MCF 10A (cell line): ENCODE measurements around the gene HNF4A. TPM values are rescaled to one million over a fixed set of nuclear protein-coding genes. Genes with fewer than 3 reads are reported as not detected.

Experiments
- BruUV-seq: library from RNA; stranded (reverse); fragments of 400-500 nt; replicated peaks from 2 replicates; lab custom pipeline; 2021; lab: Mats Ljungman, UMichigan
- CTCF ChIA-PET: fragments of 300-600 bp; sonication (Branson Sonifier 250); formaldehyde crosslinking; extraction: SDS; loops from one replicate; lab custom pipeline; 2021; ENCODE audit warnings: antibody characterized with exemption, inconsistent platforms; lab: Yijun Ruan, JAX
- POLR2A ChIA-PET: fragments of 300-600, 350-650 bp; sonication (Branson Sonifier 250); formaldehyde crosslinking; extraction: SDS; loops from one replicate; lab custom pipeline; 2020; ENCODE audit warnings: antibody characterized with exemption, inconsistent platforms; lab: Yijun Ruan, JAX
- DNase-seq: peaks from one replicate; pipeline ENCODE4 v3.0.0-alpha.2; 2018; ENCODE audit not compliant: unreplicated experiment
- H3K27ac Mint-ChIP-seq: one replicate; pipeline ENCODE4 v1.8.0; 2022; ENCODE audit warnings: mild to moderate bottlenecking, low read depth, mixed read lengths; ENCODE audit not compliant: unreplicated experiment
- H3K27me3 Mint-ChIP-seq: one replicate; pipeline ENCODE4 v1.8.0; 2022; ENCODE audit warnings: mixed read lengths; ENCODE audit not compliant: insufficient read depth, unreplicated experiment
- H3K36me3 Mint-ChIP-seq: one replicate; pipeline ENCODE4 v1.8.0; 2022; ENCODE audit warnings: mild to moderate bottlenecking, moderate library complexity, mixed read lengths; ENCODE audit not compliant: insufficient read depth, unreplicated experiment
- H3K4me1 Mint-ChIP-seq: one replicate; pipeline ENCODE4 v1.8.0; 2022; ENCODE audit warnings: mixed read lengths; ENCODE audit not compliant: insufficient read depth, unreplicated experiment
- H3K4me3 Mint-ChIP-seq: one replicate; pipeline ENCODE4 v1.8.0; 2022; ENCODE audit warnings: mild to moderate bottlenecking, moderate library complexity, mixed read lengths; ENCODE audit not compliant: unreplicated experiment
- H3K9me3 Mint-ChIP-seq: one replicate; pipeline ENCODE4 v1.8.0; 2022; ENCODE audit warnings: mixed read lengths; ENCODE audit not compliant: unreplicated experiment
- intact Hi-C: fragments of 100-400 bp; cut with micrococcal nuclease; formaldehyde crosslinking; loops from 2 replicates; pipeline ENCODE4 v1.14.1; 2022
- total RNA-seq: library from RNA; stranded (reverse); gene quantifications from 2 replicates; pipeline ENCODE4 v1.2.3, GENCODE V29; 2022
- TF ChIP-seq, protein P1 (sequence below): fragments of 200-600 bp; IDR thresholded peaks from one replicate; pipeline ENCODE4 v1.8.0; 2022; ENCODE audit warnings: antibody characterized with exemption, mild to moderate bottlenecking; ENCODE audit not compliant: unreplicated experiment

Gene HNF4A
- total RNA-seq, 1 experiment from 2014 or later = not detected

DNA sequence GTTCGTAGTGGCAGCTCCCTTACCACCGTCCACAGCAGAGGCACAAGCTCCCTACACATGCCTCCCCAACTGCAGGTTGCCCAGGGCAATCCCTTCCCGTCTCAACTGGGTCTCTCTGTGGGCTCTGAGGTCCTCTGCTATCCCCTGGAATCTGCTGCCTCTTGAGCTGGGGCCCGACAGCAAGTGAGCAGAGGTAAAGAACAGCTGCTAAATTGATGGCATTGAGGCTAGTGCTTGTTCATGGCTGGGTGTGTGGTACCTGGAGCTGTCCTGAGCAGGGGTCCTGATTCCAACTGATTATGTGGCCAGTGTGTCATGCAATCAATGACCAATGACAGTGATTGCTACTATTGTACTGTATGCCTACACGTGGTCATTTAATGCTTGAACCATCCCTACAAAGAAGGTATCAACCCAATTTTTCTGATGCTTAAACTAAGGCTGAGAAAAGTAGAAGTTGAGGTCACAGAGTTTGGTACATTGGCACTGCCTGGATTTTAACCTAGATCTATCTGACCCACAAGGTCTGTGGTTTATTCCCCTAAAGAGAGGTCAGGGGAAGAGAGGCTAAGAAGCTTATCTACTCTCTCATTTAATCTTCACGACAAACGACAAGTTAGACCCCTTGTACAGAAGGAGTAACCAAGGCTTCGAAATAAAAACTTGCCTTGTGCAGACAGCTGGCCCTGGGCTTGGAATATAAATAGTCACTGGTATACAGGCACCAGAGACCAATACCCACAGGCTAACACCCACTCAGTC, 41.1 kb downstream of the HNF4A start:
- Mint-ChIP-seq H3K9me3 (no peaks in the 10 kb centered on the region), H3K27ac (no peak overlapping the region), H3K27me3 (no peaks in the 10 kb centered on the region), H3K4me3 (no peak overlapping the region), H3K36me3 (no peaks in the 10 kb centered on the region), H3K4me1 (peaks cover 10% of the 10 kb centered on the region)
- TF ChIP-seq, protein P1, sequence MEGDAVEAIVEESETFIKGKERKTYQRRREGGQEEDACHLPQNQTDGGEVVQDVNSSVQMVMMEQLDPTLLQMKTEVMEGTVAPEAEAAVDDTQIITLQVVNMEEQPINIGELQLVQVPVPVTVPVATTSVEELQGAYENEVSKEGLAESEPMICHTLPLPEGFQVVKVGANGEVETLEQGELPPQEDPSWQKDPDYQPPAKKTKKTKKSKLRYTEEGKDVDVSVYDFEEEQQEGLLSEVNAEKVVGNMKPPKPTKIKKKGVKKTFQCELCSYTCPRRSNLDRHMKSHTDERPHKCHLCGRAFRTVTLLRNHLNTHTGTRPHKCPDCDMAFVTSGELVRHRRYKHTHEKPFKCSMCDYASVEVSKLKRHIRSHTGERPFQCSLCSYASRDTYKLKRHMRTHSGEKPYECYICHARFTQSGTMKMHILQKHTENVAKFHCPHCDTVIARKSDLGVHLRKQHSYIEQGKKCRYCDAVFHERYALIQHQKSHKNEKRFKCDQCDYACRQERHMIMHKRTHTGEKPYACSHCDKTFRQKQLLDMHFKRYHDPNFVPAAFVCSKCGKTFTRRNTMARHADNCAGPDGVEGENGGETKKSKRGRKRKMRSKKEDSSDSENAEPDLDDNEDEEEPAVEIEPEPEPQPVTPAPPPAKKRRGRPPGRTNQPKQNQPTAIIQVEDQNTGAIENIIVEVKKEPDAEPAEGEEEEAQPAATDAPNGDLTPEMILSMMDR = no peak
- no TSS peak for BruUV-seq
- DNase-seq = no peak
- ChIA-PET POLR2A (interaction anchor here (0.8 to 2.8 kb wide), 6 partner anchors 8 to 74 kb away, joined by 3 to 21 read pairs (median 5); no protein-coding TSS in a partner anchor), CTCF (interaction anchor here (0.6 to 4.9 kb wide), 15 partner anchors 8 to 213 kb away, joined by 3 to 22 read pairs (median 6); partner anchors contain the start of gene FITM2)
- intact Hi-C loops = no loop called here

DNA sequence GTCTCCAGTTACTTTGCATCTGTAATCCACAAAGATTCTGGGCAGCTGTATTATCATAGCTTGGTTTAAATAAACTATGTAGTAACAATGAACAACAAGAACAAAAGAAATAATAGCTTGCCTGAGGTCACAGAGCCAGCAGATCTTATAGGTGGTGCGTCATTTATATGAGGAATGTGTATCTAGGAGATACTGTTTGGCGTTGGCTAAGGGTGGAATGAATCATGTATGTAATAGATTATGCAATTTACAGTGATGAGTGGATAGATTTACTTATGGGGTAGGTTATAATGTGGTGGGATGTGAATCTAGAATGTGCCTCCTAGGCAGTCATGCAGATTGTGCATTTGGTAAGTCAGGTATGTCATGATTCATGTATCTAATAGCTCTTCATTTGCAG, 42.8 kb downstream of the HNF4A start:
- no peaks in the 10 kb centered on the region for H3K9me3 Mint-ChIP-seq
- ChIA-PET POLR2A (interaction anchor here (0.6 to 2.8 kb wide), 13 partner anchors 9 to 211 kb away, joined by 3 to 29 read pairs (median 3); partner anchors contain the start of genes OSER1 and TTPAL), CTCF (interaction anchor here (0.6 to 2.6 kb wide), 12 partner anchors 9 to 244 kb away, joined by 3 to 16 read pairs (median 4); partner anchors contain the start of gene FITM2)
- H3K27me3 Mint-ChIP-seq = no peaks in the 10 kb centered on the region
- peak; percentile 93 for DNase-seq
- intact Hi-C loops = no loop called here
- H3K36me3 Mint-ChIP-seq = no peaks in the 10 kb centered on the region
- H3K4me1 Mint-ChIP-seq = peaks cover 10% of the 10 kb centered on the region
- H3K4me3 Mint-ChIP-seq = no peak overlapping the region
- H3K27ac Mint-ChIP-seq = peak overlapping the region; percentile 58
- BruUV-seq = no TSS peak
- TF ChIP-seq, protein P1 = no peak

DNA sequence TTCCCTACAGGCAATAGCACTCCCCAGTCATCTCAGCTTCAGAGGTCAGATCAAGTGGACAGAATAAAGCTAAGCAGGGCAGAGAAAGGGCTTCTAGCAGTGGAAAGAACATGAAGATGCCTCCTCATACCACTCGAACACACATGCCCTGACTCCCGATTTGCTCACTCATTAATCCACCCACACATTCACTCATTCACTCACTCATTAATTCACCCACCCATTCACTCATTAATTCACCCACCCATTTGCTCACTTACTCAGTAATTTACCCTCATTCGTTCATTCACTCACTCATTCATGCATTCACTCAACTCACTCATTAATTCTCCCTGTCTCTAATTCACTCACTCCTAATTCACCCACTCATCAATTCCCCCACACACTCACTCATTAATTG, 43.9 kb downstream of the HNF4A start:
- no TSS peak for BruUV-seq
- TF ChIP-seq, protein P1 = no peak
- CTCF ChIA-PET = interaction anchor here (0.6 to 2.6 kb wide), 10 partner anchors 8 to 211 kb away, joined by 4 to 16 read pairs (median 6); no protein-coding TSS in a partner anchor

DNA sequence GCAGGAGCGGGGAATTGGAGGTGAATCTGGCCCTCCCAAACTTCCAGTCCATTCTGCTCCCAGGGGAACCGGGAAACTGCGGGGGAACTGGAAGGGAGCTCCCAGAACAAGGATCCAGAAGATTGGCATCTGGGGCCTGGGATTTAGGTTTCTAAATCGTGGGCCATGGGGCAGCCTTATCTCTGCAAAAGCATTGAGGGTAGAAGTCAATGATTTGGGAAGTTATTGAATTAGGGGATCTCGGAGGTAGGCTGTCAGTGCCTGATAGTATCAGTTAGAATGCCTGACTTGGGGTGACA, 45.1 kb downstream of the HNF4A start:
- H3K36me3 Mint-ChIP-seq = no peaks in the 10 kb centered on the region
- intact Hi-C loops = no loop called here
- no peak for DNase-seq
- TF ChIP-seq, protein P1 = no peak
- H3K4me1 Mint-ChIP-seq = peaks cover 19% of the 10 kb centered on the region
- H3K27ac Mint-ChIP-seq = no peak overlapping the region
- peaks cover 7% of the 10 kb centered on the region for H3K9me3 Mint-ChIP-seq
- ChIA-PET POLR2A (no interaction called here), CTCF (interaction anchor here (0.7 kb wide), 1 partner anchor 199 kb away, joined by 3 read pairs; no protein-coding TSS in a partner anchor)
- no TSS peak for BruUV-seq
- H3K4me3 Mint-ChIP-seq = no peak overlapping the region
- H3K27me3 Mint-ChIP-seq = no peaks in the 10 kb centered on the region

More for the DNA sequence above, 43.9 kb downstream of the HNF4A start:
- intact Hi-C loops = no loop called here
- no peaks in the 10 kb centered on the region for H3K27me3 Mint-ChIP-seq
- DNase-seq = no peak
- H3K9me3 Mint-ChIP-seq = peaks cover 3% of the 10 kb centered on the region
- POLR2A ChIA-PET = interaction anchor here (1.3 to 2.1 kb wide), 3 partner anchors 8 to 67 kb away, joined by 3 to 29 read pairs (median 5); no protein-coding TSS in a partner anchor
- no peaks in the 10 kb centered on the region for H3K36me3 Mint-ChIP-seq
- no peak overlapping the region for H3K27ac Mint-ChIP-seq
- H3K4me3 Mint-ChIP-seq = no peak overlapping the region
- peaks cover 12% of the 10 kb centered on the region for H3K4me1 Mint-ChIP-seq
